A172 (cell line): ENCODE data around the gene LENG8. TPM values are rescaled to one million over a fixed set of nuclear protein-coding genes. Genes with fewer than 3 reads are reported as not detected.
A peak's percentile ranks its signal among the peaks of the same experiment; 100 is the strongest.

ENCODE experiments used
- DNase-seq: peaks from one replicate; pipeline ENCODE4 v3.0.0-alpha.2; 2015; ENCODE audit warnings: low spot score
- total RNA-seq: library from RNA; depleted of rRNA; stranded (reverse); fragments of >200 nt; shearing (Covaris generic); gene quantifications from 2 replicates; pipeline ENCODE4 v1.2.3, GENCODE V29; 2014

LENG8 gene
- total RNA-seq, 1 experiment from 2014 or later = 14.8 TPM

DNA sequence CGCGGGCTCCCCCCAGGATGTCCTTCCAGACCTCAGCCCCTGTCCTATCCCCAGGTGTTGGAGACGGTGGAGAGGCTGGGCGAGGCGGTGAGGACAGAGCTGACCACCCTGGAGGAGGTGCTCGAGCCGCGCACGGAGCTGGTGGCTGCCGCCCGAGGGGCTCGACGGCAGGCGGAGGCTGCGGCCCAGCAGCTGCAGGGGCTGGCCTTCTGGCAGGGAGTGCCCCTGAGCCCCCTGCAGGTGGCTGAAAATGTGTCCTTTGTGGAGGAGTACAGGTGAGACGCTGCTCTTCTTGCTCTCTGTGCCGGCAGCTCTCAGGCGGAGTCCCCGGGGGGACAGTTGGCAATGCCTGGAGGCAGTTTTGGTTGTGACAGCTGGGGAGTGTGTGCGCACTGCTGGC, 26.9 kb upstream of the LENG8 start:
- DNase-seq = no peak

DNA sequence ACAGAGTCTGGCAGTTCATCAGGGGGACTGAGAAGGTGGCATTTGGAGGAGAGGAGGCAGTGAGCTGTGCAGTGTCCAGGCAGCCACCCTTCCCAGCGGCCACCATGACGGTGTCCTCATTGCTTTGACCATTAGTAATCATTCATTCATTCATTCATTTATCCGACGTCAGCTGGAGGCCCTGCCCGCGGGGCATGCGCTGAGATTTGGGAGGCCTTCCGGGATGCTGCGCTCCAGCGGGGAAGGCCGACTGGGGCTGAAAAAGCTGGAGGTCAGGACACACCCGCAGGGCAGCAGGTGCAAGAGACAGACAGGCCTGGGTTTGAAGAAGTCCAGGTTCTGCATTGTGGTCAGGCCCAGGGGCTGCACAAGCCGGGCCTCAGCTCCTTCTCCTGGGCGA, 24.8 kb upstream of the LENG8 start:
- DNase-seq = no peak

- no peak for DNase-seq
Measured at GRCh38 chr19:54424660-54425381, 24.2 kb upstream of the LENG8 start.

DNA sequence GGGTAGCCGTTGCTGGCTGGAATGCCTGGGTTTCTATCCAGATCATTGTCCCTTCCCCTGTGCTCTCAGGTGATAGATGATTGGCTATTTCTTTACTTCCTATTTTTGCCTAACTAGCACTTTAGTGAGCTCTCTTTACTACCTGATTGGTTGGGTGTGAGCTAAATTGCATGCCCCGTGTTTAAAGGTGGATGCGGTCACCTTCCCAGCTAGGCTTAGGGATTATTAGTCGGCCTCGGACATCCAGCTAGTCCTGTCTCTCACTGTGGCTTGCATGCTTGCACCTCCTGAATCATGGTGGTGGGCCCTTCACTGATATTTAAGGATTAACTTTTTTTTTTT, 23.6 kb upstream of the LENG8 start:
- DNase-seq = no peak

DNA sequence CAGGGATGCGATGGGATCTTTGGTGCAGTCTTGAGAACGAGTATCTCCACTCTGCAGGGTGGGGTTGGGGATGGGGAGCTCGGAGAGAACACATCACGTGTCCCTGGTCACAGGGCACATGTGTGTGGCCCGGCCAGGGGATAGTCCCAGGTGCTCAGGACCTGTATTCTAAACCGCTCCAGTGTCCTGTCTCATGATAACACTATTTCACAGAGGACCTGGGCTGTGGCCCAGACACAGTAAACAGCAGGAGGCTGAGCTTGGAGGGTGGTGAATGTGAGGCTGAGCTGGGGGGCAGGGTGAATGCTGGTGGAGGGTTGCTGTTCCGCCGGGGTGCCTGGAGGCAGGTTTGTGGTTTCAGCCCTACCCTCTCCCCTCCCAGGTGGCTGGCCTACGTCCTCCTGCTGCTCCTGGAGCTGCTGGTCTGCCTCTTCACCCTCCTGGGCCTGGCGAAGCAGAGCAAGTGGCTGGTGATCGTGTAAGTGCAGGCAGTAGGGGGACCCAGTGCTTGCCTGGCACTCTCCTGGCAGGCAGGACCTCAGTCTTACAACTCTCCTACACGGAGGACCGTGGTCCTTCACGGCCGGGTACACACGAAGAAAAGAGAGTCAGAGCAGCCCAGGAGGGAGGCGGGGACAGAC, 22.6 kb upstream of the LENG8 start:
- DNase-seq = no peak

DNA sequence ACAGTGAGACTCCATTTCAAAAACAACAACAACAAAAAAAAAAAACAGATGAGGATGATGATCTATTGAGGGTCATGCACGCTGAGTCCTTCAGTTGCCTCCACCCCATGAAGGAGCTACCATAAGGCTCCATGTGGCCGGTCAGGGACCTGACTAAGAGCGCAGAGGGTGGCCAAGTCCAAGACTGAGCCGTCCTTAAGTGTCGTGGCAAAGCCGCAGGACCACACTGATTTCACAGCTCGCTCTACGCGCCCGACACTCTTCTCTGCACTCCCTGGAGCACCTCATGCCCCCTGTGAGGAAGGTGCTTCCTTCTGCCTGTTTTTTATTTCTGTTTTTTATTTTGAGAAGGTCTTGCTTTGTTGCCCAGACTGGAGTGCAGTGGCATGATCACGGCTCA, 21.4 kb upstream of the LENG8 start:
- DNase-seq = no peak

DNA sequence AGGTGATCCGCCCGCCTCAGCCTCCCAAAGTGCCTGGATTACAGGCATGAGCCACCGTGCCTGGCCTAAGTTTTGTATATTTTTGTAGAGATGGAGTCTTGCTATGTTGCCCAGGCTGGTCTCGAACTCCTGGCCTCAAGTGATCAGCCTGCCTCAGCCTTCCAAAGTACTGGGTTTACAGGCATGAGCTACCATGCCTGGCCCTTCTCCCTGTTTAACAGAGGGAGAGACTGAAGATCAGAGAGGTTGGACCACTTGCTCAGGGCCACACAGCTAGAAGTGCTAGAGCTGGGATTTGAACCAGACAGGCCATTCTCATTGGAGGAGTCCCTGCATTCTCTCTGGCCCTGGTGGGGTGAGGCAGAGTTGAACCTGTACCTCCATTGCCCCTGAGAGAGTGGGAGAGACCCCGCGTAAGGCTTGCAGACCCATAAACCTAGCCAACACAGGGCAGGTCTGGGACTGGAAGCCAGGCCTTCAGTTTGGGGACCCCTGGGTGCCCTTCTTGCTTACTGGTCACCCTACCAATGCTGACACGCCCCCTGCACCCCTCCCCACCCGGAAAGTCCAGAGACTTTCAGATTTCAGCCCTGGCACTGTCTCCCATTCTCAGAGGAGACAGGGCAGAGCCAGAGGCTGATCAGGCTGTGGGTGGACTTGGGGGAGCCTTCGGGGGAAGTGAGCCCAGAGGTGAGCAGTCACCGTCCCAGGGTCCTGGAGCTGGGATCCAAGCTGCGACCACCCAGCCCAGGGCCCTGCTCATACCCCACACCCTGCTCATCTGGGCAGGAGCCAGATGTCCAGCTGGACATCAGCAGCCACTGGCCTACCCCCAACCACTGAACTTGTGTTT, 20.4 kb upstream of the LENG8 start:
- no peak for DNase-seq

GRCh38 chr19:54429176-54429495, 19.9 kb upstream of the LENG8 start:
- no peak for DNase-seq

GRCh38 chr19:54429545-54430227, 19.3 kb upstream of the LENG8 start:
- DNase-seq = no peak

GRCh38 chr19:54430306-54431254, 18.4 kb upstream of the LENG8 start:
- no peak for DNase-seq

DNA sequence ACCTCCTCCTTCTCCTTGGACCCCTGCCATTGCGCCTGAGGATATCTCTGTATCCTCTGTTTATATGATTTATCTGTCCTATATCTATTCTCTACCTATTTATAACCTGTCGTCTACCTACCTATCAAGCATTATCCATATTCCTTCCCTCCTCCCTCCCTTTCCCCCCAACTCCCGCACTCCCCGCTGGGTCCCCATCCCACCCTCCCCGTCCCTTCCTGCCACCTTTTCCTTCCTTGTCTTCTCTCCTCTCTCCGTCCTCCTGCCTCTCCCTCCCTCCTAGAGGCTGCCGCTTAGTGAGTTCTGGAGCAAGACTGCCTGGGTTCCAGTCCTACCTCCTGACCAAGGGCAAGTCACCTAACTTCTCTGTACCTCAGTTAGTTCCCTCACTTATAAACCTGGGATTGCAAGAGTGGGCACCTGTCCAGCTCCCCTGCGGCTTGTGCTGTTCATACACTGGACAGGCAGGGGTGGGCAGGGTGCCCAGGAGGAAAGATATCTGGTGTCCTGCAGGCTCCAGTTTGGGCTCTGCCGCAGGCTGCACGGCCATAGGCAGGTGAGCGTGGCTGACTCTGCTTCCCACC, 17.7 kb upstream of the LENG8 start:
- DNase-seq = peak; percentile 55

DNA sequence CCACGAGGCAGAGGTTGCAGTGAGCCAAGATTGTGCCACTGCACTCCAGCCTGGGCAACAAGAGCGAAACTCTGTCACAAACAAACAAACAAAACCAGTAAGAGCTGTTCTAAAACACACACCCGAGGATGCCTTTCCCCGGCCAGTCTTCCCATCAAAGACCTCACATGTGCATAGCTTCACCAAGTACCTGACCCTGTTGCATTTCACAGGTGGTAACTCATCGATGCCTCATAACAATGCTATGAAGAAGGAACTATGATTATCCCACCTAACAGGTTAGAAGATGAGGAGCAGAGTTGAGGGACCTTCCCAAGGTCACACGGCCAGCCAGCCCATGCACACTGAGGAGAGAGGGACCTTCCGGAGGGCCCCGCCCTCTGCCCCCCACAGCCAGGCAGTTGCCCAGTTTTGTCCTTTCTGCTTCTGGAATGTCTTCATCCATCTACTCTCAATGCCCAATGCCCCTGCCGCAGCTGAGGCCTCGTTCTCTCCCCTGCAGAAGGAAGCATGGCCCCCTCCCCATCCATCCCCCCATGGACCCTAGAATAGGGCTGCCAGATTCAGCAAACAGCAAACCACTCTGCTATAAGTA, 16.8 kb upstream of the LENG8 start:
- DNase-seq = peak; percentile 29

DNA sequence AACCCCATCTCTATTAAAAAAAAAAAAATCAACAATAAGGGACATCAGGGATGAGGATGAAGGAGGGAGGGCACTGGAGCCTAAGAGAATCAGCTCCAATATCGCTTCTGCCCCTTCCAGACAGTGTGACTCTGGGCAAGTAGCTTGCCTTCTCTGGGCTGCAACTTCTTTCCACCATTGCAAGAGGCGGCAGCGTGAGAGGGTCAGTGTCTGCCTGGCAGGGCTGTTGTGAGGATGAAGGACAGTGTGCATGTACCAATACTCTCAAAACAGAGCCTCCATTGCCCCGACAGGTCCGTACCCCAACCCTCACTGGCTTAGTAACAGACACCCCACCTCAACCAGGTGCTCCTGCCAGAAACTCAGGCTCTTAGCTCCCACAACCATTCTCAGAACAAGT, 15.3 kb upstream of the LENG8 start:
- no peak for DNase-seq

DNA sequence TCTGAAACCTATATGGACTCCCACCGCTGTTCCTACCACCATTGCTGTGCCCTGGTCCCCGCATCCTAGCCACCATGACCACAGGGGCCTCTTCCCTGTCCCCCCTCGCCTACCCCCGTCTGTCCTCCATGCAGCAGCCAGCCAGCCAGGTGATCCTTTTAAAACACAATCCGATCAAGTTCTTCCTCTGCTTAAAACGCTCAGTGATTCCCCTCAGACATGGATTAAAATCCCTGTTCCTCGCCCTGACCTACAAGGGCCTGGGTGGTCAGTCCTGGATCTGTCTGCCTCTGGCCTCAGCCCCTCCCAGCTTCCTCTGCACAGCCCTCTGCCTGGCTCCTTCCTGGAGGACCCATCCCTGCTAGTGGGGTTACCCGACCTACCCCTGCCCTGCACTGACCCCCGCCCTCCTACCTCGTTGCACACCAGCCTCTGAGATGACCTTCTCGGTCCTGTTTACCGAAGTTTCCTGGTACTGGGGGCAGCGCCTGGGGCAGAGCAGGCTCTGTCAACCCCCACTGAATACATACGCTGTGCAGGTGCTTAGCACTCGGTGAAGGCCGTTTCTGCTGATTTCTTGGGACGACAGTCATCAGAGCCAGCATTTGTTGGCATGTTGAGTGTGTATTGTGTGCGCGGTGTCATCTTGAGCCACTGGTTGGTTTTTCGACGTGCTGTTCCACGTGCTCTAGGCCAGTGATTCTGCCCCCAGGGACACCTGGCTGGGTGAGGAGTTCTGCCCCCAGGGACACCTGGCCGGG, 14.7 kb upstream of the LENG8 start:
- DNase-seq = no peak

GRCh38 chr19:54434873-54435214, 14.2 kb upstream of the LENG8 start:
- DNase-seq = no peak

DNA sequence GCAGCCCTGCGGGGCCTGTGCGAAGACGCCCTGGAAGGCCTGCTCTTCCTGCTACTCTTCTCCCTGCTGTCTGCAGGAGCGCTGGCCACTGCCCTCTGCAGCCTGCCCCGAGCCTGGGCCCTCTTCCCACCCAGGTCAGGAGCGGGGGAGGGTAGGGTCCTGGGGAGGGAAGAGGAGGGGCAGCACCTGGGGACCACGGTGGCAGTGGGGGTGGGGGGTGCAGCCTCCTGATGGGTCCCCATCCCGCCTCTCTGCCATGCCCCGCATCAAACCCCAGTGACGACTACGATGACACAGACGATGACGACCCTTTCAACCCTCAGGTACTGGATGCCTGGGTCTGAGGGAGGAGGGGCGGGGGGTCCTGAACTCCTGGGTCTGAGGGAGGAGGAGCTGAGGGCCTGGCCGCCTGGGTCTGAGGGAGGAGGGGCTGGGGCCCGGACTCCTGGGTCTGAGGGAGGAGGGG, 13.4 kb upstream of the LENG8 start:
- DNase-seq = no peak

- no peak for DNase-seq
Measured at GRCh38 chr19:54436031-54436523, 12.9 kb upstream of the LENG8 start.

GRCh38 chr19:54436628-54437252, 12.3 kb upstream of the LENG8 start:
- DNase-seq = no peak
